Activated CD4-positive, CD25-positive, alpha-beta regulatory T cell treated with anti-CD3 and anti-CD28 coated beads, Interleukin-2, amount 50 U/mL, for 72 hours (primary cell): ENCODE results near the gene ADCY4.
"Not testable (repeated sequence)": the region's sequence is repeated elsewhere in the genome, so short reads cannot be mapped to it uniquely, and the experiment has no call there.

Experiments
- DNase-seq: peaks from one replicate; pipeline ENCODE4 v3.0.0; 2021

Gene ADCY4

DNA sequence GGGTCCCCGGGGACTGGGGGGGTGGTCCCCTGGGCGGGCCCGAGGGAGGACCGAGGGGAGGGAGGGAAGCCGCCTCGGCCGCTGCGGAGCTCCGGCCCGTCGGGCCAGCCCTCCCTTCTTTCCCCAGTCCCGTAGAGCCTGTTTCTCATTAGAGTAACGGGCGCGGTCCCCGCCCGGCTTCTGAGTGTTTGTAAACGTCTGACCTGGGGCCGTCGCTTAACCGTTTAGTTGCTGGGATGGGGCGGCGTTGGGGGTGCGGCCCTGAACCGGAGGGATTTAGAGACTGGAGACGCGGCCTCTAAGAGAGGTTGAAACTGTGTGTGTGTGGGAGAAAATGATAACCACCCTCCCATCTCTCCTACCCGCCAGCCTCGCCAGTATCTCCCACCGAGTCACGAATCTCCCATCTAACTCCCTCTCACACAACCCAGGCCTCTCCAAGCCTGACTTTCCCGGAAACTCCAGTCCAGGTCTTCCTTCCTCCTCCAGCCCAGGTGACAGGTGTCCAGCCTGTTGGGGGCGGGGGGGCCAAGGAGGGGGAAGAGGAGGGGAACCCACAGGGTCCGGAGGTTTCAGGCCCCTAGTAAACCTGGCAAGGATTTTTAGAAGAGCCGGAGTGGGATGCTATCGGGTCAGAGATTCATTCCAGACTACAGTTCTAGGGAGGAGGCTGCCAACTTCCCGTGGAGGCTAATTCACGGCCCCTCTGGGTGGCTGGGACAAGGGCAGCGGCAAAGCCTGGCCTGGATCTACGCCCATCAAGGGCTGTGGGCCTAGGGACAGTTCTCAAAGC is 32.0 kb upstream of the ADCY4 start:
- peak; percentile 36 for DNase-seq

DNA sequence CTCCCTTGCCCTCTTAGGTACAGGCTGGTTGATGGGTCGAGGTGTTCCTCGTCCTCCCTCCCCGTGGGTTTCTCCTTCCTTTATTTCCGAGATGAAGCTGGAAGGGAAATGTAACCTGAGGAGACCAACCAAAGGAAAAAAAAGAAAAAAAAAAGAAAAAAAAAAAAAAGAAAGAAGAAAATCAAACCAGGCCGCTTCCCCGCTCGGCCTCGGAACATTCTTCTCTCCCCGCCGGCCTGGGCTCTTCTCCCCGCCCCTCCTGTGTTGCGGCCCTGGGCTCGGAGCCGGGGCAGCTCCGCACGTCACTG is 31.5 kb upstream of the ADCY4 start:
- no peak for DNase-seq

DNA sequence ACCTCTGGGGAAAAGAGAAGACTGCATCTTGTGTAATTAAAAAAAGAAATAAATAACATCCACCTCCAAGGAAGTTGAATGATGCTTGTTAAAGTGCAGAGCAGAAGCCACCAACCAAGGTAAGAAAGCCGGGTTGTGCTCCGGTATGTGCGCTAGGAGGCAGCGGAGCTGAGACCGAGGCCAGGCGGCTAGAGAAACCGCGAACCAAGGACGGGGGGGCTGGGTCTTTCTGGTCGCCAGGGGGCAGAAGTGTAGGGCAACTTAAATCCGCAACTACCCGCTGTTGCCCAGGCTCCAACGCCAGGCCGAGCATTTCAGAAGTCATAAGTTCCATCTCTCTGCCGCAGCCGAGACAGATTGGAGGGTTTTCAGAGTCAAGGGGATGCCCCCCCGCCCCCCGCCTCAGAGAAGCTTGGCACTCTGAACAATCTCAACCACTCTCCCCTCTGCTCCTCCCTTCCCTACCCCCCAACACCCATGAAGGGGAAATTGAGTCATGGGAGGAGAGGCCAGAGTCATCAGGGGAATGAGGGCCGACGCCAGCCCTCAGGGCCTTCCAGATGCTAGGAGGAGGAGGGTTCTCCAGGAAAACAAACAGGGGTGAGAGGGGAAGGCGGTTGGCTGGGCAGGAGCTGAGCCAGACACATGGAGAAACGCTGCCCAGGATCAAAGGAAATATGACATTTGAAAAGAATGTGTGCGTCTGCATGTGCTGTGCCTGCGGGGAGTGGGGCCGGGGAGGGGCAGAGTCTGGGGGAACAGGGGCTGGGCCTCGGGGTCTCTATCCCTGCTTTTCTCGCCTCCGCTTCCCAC is 30.9 kb upstream of the ADCY4 start:
- DNase-seq: peak; percentile 45

DNA sequence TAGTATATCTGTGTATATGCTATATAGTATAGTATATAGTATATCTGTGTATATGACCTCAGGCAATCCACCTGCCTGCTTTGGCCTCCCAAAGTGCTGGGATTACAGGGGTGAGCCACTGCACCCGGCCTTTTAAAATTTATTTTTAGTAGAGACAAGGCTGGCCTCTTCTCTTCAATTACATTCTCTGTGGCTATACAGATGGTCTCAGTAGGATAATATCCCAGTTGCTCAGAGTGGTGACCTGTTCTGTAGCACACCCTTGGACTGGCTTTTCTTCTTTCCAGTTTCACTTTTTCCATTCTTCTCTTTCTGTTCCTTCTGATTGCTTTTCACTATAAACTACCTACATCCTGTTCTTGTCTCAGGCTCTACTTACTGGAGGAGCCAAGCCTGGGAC is 30.0 kb upstream of the ADCY4 start:
- DNase-seq: no peak

DNA sequence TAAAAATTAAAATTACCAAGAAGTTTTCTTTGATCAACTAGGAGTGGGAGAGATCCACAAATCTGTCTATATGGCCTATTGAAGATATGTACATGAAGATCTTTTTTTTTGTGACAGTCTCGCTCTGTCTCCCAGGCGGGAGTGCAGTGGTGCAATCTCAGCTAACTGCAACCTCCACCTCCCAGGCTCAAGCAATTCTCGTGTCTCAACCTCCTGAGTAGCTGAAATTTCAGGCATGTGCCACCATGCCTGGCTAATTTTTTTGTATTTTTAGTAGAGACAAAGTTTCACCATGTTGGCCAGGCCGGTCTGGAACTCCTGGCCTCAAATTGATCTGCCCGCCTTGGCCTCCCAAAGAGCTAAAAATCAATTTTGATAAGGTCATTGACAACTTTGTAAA is 28.5 kb upstream of the ADCY4 start:
- DNase-seq: no peak

DNA sequence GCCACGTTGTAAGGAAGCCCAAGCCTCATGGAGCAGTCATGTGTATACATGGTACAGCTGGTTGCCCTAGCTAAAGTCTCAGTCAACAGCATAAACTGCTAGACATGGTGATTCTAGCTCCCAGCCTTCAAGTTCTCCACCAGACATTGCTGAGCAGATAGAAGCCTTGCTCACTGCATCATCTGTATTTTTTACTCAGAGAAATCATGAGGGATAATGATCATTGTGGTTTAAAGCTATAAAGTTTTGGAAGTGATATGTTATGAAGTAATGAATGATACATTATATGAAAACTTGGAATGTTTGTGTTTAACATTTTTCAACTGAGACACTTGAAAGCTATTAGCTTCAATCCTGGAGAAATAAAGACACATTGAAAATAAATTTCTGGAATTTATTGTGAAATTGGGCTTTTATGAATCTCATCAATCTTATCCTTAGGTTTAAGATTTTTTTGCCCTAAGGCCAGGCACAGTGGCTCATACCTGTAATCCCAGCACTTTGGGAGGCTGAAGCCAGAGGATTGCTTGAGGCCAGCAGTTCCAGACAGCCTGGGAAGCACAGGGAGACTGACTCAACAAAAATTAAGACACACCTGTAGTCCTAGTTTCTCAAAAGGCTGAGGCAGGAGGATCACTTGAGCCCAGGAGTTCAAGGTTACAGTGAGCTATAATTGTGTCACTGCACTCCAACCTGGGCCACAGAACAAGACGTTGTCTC is 27.5 kb upstream of the ADCY4 start:
- DNase-seq: no peak

DNA sequence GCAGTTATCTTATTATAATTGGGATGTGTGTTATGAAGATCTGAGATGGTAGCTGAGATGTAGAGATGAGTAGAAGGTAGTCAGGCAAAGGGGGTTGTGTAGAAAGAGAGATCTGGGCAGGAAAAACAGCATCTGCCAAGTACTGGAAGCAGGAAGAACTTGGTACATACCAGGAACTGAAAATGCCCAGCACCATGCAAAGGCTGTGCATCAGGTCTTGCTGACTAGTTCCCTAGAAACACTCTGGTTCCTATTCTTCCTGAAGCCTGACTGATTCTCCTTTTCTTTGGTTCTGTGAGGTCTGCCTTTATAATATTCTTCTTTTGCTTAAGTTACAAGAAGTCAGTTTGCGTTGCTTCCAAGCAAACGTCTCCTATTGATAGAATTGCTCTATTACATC is 26.5 kb upstream of the ADCY4 start:
- no peak for DNase-seq

DNA sequence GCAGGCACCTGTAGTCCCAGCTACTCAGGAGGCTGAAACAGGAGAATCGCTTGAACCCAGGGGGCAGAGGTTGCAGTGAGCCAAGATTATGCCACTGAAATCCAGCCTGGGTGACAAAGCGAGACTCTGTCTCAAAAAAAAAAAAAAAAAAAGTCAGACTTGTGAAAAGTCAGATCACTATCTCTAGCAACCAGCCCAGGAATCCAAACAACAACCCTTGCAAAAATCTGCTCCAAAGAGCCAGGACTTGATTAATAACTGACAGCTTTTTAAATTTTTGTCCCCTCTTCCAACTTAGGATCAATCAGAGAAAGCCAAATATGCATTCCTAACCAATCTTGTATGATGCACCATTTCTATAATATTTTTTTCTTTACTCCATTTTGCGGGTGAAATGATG is 25.4 kb upstream of the ADCY4 start:
- DNase-seq: no peak

DNA sequence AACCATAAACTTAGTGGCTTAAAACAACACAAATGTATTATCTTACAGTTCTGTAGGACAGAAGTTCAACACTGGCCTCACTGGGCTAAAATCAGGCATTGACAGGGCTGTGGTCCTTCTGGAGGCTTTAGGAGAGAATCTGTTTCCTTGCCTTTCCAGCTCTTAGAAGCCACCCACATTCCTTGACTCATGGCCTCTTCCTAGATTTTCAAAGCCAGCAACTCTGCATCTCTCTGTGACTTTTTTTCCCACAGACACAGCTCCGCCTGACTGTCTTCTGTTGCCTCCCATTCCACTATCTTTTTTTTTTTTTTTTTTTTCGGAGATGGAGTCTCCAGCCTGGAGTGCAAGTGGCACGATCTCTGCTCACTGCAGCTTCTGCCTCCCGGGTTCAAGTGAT is 21.3 kb upstream of the ADCY4 start:
- DNase-seq: no peak

DNA sequence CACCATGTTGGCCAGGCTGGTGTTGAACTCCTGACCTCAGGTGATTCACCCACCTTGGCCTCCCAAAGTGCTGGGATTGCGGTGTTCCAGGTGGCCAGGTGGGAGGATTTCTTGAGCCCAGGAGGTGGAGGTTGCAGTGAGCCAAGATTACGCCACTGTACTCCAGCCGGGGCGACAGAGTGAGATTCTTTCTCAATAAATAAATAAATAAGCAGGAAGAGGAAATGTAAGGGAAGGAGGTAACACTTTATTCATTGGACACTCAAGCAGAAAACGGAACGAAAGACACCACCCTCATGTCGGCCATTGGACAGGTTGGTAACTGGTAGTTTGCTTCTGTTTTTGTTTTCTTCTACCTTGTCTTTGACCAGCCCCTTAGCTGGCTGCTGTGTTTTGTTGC is 20.1 kb upstream of the ADCY4 start:
- no peak for DNase-seq

DNA sequence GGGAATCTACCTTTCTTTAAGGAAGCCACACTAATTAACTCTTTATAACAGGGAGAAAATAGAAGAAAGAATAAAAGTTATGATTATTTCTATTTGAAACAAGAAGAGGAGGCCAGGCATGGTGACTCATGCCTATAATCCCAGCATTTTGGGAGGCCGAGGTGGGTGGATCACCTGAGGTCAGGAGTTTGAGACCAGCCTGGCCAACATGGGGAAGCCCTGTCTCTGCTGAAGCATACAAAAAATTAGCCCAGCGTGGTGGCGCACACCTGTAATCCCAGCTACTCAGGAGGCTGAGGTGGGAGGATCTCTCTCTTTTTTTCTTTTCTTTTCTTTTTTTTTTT is 19.6 kb upstream of the ADCY4 start:
- not testable (repeated sequence) for DNase-seq

DNA sequence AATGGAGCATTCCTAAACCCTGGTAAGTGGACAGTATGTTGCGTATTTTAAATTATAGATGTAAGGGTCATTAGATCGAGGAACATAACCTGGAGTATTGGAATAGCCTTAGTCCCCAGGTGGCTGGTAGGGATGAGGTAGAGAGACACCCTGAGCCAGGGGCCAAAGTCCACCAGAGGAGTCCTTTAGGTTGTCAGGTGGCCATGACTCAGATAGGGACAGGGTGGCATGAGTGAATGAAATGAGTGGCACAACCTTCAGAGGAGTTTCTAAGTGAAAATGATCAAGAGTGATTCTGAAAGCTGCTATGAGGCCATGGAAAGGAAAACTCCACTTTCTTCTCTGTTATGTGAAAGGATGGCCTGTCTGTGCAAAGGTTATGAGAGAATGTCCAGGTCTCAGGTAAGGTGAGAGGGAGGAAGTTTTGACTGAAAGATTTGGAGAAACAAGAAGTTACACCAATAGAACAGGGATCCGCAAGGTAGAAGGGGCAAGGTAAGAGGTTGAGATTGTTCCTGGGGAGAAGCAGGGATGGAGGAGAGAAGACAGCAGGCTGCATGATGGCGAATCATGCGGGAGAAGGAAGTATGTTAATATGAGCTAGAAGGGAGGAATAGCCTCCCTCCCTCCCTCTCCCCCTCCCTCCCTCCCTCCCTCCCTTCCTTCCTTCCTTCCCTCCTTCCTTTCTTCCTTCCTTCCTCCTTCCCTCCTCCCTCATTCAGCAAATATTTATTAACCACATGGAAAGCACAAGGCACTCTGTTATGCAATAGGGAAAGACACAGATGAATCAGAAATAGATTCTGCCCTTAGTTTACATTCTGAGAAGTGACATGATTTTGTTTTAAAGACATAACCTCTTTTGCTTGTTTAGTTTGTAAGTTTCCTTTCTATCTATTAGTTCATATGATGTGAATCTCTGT is 18.9 kb upstream of the ADCY4 start:
- DNase-seq: no peak

DNA sequence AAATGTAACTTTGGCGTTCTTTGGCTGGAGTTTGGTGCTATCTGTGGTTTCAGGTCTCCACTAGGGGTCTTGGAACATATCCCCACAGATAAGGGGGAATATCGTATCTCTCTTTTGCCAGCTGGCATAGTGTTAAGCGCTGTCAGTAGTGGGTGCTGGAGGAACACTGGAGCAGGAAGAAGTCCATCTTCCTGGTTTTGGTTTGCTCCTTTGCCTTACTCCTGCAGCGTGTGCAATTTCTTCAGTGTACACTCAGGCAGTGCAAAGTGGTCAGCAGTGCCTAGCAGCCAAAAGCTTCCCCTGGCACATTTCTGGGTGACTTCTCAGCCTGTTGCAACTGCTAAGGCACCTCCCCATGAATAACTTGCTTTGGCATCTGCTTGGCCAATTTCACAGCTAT is 16.6 kb upstream of the ADCY4 start:
- DNase-seq: no peak

DNA sequence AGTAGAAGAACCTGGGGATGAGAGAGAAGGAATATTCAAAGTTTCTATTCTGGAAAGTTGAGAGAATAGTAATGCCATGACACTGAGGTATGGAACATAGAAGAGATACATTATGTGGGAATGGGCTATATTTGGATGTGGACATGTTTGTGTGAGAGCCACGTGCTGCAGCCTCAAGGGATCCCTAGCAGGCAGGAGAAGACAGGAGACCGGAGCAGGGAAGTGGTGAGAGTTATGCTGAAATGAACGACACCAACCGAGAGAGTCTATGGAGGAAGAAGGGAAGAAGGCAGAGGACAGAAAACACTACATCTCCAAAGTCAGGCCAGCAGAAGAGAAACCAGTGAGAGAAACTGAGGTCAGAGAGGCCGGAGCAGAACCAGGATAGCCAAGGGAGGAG is 14.9 kb upstream of the ADCY4 start:
- no peak for DNase-seq

DNA sequence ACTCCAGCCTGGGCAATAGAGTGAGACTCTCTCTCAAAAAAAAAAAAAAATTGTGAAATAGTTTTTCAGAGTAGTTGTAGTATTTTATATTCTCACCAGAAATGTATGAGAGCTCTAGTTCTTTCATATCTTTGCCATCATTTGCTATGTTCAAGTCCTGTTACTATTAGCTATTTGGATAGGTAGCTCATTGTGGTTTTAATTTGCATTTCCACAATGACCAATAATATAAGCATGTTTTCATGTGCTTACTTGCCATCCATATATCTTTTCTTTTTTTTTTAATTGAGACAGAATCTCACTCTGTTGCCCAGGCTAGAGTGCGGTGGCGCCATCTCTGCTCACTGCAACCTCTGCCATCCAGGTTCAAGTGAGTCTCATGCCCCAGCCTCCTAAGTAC is 13.3 kb upstream of the ADCY4 start:
- no peak for DNase-seq

DNA sequence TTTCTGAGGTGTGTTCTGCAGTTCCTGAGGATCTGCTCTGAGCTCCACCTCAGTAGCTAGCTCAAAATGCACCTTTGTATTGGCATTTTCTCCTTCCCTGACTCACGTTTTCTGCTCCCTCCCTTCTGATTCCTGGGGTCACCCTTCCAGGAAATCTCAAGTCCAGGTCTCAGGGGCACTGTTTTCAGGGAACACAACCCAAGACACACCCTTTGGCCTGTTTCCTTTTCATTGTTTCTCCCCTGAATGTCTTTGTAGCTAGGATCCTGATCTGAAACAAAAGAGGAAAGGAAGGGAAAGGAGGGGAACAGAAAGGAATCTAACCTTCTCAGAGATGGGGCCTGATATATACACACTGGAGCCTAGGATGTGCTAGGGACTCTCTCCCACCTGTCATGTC is 12.3 kb upstream of the ADCY4 start:
- no peak for DNase-seq

DNA sequence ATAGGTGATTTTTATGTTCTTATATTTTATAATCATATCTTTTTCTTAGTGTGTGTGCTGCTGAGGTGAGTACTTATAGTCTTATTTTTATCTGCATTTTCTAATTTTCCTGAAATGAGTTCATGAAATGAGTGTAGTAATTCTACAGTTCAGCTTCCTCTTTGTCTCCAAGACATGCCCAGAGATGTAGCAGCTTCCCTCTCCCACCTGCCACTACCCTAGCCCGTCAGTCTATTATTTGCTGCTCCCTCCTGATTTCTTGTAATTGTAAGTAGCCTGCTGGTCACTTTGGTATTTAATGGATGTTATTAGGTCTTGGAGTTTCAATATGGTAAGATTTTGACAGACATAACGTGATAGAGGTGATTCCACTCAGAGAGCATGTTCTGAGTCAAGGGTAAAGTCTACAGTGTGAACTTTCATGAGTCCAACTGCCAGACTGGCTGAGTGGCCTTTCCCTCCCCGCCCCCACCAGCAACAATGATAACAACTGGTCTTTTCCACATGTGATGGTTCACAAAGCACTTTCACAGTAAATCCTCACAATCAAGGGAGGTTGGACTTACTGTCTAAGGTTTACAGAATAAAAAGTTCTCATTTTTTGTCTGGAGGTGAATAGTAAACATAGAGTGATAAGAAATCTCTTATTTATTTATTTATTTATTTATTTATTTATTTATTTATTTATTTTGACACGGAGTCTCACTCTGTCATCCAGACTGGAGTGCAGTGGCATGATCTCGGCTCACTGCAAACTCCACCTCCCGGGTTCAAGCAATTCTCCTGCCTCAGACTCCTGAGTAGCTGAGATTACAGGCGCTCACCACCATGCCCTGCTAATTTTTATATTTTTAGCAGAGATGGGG is 9.2 kb upstream of the ADCY4 start:
- DNase-seq: no peak

DNA sequence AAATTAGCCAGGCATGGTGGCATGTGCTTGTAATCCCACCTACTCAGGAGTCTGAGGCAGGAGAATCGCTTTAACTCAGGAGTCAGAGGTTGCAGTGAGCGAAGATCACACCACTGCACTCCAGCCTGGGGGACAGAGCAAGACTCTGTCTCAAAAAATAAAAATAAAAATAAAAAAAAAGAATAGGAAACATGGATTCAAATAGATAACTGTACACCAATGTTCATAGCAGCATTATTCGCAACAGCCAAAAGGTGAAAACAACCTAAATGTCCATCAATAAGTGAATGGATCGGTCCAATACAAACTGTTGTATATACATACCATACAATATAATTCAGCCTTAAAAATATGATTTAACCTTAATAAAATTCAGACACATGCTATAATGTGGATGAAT is 8.0 kb upstream of the ADCY4 start:
- no peak for DNase-seq

DNA sequence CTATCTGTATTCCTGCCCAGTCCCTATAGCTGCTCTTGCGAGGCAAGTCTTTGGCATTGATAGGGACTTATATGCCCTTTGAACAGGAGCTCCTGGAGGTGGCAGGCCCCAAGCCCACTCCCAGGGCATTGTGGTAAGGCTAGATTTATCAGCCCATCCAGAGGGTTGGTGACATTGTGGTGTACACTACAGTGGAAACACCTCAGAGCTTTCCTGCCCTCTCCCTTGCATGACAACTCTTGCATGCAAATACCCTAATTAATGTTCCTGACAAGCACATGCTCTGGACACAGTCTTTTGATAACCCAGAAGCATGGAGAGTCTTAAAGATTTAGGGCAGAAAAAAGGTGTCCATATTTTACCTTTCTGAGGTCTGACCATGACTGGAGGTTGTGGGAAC is 5.7 kb upstream of the ADCY4 start:
- DNase-seq: no peak

DNA sequence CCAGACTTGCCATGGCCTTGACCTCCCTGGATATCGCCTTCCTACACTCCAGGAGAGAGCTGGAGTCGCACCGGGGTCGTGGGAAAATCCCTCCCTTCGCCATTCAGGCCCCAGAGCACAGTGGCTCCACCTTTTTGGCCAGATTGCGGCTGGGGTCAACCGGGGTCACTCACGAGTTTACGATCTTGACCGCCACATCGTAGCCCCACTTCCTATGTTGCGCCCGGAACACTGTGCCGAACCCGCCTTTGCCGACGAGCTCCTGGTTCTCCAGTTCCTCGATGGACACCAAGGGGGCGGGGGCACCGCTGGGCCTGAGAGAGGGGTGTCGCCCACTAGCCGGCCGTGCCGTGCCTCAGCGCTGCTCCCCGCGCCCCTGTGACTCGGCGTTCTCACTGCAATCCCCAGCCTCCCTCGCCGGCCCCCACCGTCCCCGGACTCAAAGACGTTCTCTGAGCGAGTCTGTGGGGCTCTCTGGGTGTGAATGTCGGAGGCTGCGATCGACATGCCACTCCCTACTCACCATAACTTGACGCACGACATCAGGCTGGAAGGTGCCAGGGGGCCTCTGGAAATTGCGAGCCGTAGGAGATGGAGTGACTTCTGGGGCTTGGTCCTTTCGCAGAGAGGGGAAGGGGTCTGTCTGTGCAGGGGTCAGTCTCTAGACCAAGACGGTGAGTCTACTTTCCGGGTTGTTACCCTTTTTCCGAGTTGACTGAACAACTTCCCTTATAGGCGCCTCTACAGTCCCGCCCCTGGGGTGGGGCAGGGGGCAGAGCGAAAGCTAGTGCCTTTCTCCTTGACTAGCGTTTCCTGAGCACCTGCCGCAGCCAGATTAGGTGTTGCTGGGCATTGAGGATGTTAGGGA is 4.6 kb upstream of the ADCY4 start, which contains the start of gene RIPK3:
Gene RIPK3, minus strand, starts transcription at position 708 of the 868 bp plus-strand sequence. Its CDS starts 165 bp downstream, at position 543.
- DNase-seq: peak; percentile 70

DNA sequence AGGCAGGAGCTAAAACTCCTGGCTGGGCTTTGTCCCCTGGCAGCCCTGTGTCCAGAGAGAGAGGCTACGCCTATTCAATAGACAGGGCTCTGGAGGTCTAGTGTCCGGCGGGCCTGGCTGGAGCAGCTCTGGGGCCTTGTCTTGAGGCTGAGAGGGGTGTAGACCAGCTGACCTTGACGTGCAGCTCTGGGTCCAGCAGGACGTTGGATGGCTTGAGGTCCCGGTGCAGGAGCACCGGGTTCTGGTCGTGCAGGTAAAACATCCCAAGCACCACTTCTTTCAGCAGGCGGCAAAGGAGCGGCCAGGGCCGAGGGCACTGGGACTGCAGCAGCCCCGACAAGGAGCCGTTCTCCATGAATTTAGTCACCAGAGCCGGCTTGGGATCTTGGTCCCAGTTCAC is 4.0 kb upstream of the ADCY4 start:
- DNase-seq: no peak
